ENCODE measurements around the gene DCAF10. TPM values are rescaled to one million over a fixed set of nuclear protein-coding genes. Genes with fewer than 3 reads are reported as not detected.
A peak's percentile ranks its signal among the peaks of the same experiment; 100 is the strongest.

The DCAF10 gene
- total and polyA plus RNA-seq, 2 of the 8 experiments (the other 6 are each of a cell fraction or from before 2014, with no cell fraction given): 7.1 to 15.0 TPM

- no peak for TF ChIP-seq MAX (IDR thresholded peaks at IDR 0.05)
- TF ChIP-seq RAD21 (IDR thresholded peaks at IDR 0.05 in 1 of 2, conservative IDR thresholded peaks at IDR 0.05 in 1 of 2; ENCODE audit: low read depth in 2 of 2, low read length in 2 of 2): peak; percentile 100
- peak; percentile 78 to 99 (median 98) for TF ChIP-seq CTCF (IDR thresholded peaks at IDR 0.05; ENCODE audit: control extremely low read depth in 1 of 3, insufficient read depth in 1 of 3, low read depth in 1 of 3, low read length in 3 of 3)
- TF ChIP-seq CREB1 (IDR thresholded peaks at IDR 0.05): peak; percentile 33; the same call in 1 of the 2 replicates
Observed at GRCh38 chr9:37913480-37914153, 113.0 kb downstream of the DCAF10 start (continued).

Measured in H1 (cell line).